Activated CD4-positive, alpha-beta T cell treated with anti-CD3 and anti-CD28 coated beads, Interleukin-2, amount 50 U/mL, for 24 hours (primary cell): Measurements from ENCODE around the gene TMEM131L.
"Not testable (repeated sequence)": the region's sequence is repeated elsewhere in the genome, so short reads cannot be mapped to it uniquely, and the experiment has no call there.

Source experiments
- DNase-seq, 2 donors: peaks; one replicate each; pipeline ENCODE4 v3.0.0-alpha.2; 2020; ENCODE audit warnings: low read depth in 1 of 2, low spot score in 1 of 2

Gene TMEM131L

DNA sequence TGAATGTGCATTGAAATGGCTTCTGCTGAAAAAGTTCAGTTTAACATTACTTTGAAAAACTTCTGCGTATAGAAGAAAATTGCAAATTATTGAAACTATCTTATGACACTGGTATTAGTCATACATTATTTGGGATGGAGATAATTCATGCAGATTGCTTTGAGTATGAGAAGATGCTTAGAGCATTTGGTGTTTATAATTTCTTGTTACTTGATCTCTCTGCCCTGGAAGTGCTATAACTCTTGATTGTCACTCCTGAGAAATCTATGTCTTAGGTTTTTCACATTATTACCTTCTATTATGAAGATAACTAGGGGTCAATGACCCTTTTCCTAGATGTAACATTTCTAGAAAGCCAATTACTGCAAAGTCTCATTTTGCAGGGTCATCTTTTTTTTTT lies 36.4 kb downstream of the TMEM131L start:
- DNase-seq: no peak

DNA sequence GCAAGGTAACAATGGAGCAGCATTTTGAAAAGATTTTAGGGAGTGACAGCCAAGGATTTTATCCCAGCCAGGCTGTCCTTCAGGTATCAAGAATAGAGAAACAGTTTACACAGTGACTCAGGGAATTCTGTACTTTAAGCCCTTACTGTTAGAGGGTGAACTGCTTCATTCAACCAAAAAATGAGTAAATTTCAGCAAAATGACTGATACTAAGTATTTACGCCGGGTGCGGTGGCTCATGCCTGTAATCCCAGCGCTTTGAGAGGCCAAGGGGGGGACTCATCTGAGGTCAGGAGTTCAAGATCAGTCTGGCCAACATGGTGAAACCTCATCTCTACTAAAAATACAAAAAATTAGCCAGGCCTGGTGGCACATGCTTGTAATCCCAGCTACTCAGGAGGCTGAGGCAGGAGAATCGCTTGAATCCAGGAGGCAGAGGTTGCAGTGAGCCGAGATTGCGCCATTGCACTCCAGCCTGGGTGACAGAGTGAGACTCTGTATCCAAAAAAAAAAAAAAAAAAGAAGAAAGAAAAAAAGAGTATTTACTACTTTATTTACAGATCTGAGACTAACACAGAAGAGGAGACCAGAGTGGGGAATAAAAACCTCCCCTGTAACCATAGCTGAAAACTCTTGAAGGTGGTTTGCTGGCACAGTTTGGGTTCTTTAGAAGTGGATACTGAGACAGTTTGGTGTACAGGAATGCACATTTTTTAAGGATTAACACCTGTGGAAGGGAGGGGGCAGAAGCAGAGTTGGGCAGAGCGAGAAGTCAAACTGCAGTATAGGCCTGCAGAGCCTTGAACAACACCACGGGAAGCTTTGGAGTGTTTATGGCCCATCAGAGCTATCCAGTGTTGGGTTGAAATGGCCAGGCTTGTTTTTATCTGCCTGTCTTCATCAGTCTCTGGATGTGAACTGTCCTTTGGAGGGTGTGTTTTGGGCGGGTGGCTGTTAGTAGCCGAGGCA lies 40.5 kb downstream of the TMEM131L start:
- DNase-seq: no peak

DNA sequence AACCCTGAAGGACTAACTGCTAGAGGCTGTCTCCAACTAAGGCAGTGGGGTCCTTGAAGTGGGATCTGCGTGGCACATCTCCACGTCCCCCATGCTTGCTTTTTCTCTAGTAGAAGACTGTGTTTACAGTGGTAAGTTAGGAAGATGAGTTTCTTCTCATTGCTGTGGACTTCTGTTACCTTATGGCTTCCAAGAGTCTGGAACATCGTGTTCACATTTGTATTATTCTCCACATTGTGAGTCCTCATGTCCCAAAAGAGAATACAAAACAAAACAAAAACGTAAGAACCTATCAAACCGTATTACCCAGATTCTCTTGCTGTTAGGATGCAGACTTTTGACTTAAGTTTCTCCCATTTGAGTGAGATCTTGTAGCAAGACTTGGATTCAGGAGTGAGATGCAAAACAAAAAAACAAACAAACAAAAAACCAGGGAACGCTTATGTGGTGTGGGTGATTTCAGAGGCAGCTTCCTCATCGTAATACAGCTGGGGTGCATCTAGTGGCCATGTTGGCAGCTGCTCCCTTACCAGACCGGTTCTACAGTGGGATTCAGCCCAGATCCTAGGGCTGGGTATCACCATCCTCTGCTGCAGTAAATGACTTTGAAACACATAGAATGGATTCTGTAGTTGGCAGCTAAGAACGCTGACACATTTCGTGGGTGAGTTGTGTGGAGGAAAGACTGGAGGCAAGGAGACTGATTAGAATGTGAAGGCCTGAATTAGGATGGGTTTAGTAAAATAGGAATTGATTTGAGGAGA lies 41.3 kb downstream of the TMEM131L start:
- no peak for DNase-seq

DNA sequence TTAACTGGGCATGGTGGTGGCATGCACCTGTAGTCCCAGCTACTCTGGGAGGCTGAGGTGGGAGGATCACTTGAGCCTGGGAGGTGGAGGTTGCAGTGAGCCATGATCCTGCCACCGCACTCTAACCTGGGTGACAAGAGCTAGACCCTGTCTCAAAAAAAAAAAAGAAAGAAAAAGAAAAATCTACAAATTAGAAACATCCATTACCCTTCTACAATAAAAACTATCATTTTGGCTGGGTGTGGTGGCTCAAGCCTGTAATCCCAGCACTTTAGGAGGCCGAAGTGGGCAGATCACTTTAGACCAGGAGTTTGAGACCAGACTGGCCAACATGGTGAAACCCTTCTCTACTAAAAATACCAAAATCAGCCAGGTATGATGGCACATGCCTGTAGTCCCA lies 43.1 kb downstream of the TMEM131L start:
- DNase-seq: not testable (repeated sequence)

DNA sequence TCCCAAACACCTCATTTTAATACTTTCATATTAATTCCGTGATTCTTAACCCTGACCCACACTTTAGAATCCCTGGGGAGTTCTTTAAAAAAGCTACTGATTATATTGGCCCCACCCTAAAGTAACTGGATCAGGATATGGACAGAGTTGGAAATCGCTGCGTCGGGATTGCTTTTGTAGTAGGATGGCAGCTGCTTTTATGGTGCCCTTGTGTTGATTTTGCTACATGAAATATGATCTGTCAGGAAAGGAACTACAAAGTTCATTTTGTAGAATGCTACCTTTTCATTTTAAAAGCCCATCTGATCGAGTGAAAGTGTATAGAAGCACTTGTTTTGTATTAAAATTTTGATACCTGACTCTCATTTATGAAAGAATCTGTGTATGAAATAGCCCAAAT lies 43.6 kb downstream of the TMEM131L start:
- DNase-seq: no peak

DNA sequence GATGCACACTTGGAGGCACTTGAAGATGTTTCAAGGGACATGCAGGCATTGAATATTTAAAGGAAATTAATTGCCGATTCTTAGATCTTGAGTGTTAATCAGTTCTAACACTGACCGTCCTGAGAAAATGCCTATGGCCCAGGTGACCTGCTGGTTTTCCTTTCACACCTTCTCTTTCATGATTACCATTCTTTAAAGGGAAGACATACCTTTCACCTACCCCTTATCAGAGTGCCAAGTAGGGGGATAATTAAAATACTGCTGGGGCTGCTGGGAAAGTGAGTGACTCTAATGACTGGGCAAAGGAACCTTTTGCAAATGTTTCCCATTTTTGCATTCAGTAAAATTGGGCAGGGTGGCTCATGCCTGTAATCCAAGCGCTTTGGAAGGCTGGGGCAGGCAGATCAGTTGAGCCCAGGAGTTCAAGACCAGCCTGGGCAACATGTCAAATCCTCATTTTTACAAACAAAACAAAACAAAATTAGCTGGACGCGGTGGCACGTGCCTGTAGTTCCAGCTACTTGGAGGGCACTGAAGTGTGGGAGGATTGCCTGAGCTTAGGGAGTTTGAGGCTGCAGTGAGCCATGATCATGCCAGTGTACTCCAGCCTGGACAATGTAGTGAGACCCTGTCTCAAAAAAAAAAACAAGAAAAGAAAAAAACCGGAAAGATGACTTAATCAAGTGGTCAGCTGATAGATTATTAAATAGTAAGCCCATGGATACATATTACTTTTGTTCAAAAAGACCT lies 44.3 kb downstream of the TMEM131L start:
- DNase-seq: no peak

DNA sequence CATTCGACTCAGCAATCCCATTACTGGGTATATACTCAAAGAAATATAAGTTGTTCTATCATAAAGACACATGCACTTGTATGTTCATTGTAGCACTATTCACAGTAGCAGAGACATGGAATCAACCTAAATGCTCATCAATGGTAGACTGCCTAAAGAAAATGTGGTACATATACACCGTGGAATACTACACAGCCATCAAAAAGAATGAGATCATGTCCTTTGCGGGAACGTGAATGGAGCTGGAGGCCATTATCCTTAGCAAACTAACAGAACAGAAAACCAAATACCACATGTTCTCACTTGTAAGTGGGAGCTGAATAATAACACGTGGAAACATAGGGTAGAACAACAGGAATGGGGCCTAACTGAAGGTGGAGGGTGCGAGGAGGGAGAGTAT lies 44.9 kb downstream of the TMEM131L start:
- DNase-seq: no peak

DNA sequence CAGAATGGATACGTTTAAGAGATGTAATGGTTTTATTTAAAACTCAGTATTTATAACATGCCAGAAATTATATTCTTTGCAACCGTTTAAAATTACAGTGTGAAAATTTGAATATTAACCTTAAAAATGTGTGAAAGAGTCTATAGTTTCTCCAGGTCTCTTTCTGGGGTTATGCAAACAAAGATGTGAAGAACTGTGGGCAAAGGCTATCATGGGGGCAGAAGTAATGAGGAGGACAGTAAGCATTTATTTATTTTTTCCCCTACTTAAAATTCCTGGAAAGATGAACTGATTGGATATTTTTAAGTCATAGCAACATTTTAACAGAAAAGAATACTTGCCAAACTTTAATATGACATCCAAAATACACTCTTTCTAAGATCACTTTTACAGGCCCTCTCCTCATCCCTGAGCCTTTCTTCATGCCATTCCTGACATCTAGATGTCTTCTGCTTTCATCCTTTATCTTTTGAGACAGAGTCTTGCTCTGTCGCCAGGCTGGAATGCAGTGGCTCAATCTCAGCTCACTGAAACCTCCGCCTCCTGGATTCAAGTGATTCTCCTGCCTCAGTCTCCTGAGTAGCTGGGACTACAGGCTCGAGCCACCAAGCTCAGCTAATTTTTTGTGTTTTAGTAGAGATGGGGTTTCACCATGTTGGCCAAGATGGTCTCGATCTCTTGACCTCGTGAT lies 46.1 kb downstream of the TMEM131L start:
- DNase-seq: no peak

DNA sequence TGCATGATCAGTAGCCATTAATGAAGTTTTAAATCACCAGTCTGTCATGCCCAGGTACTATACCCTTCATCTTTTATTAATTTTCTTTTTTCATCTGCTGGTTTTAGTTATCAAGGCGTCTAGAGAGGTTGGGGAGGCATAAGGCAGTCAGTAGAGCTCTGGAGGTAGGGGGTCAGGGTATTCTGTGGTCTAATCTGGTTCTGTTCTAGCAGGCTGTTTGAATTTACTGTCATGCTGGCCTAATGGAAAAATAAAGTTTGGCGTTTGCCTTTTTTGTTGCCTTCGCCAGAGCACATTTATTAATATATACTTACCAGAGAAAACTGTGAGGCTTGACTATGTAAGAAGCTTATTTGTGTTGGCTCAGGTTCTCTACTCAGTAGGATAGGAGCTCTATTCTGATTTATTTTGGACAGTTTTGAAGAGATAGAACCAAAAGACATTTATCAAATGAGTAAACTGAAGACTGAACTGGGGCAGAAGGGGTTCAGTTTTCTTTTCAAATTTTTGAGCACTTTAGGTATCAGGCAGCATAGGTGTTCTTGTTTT lies 46.9 kb downstream of the TMEM131L start:
- no peak for DNase-seq

DNA sequence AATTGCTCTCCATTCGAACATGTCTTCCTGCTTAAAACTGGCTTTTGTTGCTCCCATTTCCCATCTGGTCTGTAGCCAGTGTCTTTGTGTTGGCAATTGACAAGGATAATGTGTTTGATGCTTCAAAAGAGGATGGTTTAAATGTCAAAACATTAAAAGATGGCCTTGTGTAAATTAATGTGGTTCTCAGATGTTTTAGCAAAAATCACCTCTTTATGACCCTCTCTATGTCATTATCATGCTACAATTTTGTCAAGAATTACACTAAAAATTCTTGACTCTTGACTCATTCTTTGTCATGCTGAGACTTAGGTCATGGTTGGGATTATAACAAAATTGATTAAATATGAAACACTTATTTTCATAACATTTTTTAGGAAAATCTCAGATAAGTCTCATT lies 47.4 kb downstream of the TMEM131L start:
- DNase-seq: no peak

DNA sequence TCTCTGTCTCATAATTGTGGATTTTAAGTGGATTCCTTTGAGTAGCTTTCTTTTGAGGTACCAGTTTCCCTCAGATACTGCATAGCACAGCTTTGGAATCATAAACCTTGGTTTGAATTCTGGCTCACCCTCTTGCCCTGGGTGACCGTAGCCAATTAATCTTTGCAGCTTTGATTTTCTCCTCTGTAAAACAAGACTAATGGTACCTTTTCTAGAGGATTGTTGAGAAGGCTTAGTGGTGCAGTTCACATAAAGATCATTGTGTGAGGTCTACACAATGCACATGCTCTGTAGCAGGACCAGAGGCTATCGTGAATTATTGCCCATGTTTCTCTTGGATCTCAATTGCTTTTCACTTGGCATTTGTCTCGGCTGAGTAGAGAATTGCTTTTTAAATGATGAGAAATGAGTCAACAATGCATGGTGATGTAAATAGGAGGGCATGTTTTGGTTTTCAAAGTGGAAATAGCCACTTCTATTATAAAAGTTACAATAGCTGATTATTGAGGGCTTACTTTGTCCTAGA lies 47.9 kb downstream of the TMEM131L start:
- DNase-seq: no peak

DNA sequence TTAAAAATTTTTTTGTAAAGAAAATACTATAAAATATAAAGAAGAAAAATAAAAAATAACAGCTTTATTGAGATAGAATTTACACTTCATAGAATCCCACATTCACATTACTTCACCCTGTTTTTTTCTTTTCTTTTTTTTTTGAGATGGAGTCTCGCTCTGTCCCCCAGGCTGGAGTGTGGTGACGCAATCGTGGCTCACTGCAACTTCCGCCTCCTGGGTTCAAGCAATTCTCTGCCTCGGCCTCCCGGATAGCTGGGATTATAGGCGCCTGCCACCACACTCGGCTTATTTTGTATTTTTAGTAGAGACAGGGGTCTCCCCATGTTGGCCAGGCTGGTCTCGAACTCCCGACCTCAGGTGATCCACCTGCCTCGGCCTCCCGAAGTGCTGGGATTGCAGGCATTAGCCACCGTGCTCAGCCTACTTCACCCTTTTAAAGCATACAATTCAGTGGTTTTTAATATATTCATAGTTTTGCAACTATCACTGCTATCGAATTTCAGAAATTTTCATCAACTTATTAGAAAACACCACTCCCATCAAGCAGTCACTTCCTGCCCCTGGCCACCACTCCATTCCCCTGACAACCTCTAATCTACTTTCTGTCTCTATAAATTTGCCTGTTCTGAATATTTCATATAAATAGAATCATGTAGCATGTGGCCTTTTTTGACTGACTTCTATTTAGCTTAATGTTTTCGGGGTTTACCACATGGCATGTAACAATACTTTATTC lies 48.7 kb downstream of the TMEM131L start:
- DNase-seq: no peak

DNA sequence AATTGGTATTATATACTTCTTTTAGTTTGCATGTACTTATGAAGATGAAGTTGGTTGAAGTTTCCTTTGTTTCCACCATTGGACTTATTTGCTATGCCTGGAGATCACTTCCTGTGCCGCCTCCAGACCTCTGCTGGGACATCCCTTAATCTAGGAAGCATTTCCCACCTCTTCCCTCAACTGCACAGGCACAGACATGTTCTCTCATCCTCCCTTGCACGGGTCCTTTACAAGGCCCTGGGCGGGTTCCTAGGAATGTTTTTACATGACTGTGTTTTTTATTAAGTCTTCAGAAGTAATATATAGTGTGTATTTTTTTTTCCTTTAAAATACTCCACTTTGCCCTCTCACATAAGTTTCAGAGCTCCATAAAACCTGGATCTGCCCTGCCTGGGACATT lies 51.0 kb downstream of the TMEM131L start:
- DNase-seq: no peak

DNA sequence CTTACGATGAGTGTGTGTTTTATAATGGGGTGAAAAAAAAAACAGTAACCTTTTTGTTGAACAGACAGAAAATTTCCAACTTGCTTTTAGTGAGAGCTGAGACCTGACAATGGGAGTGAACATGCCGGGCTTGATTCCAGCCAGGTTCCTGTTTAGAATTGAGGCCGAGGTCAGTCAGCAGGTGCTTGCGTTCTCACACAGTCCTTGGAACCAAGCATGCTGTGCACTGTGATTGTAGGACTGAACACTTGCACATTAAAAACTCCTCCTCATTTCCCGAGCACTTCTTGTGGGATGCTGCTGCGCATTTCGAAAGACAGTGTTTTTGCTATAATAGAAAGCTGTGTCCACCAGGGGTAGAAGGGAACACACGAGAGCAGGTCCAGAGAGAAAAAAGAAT lies 51.8 kb downstream of the TMEM131L start:
- no peak for DNase-seq

DNA sequence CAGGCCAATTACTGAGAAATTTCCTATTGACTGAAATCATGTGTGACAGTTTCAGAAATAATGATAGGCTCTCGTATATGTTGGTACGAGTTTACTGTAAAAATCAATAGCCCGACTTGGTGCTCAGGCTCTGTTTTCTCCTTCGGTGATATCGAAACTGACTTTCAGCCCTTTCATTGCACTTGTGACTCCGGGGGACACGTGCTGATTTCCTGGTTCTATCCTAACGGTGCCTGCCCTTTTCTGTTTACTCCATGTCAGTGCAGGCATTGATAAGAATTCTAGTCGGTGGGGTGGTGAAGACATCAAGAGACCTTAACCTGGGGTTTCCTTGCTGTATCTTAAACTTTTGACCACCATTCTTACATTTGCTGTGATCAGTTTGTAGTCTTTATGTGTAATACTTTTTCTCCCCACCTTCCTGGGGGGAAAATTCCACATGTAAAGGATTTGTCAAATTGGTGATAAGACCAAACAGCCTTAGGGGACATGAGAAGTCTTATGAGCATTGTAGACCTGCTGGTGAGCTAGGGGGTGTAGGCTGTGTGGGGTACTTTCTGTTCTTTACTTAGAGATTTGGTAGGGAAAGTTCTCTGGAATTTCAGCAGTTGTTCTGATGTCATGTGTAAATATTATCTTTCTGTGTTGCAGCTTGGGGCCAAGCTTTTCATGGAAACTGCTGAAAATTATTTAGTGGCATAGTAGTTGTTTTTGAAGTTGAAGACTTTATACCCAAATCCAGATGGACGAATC lies 52.7 kb downstream of the TMEM131L start:
- no peak for DNase-seq

DNA sequence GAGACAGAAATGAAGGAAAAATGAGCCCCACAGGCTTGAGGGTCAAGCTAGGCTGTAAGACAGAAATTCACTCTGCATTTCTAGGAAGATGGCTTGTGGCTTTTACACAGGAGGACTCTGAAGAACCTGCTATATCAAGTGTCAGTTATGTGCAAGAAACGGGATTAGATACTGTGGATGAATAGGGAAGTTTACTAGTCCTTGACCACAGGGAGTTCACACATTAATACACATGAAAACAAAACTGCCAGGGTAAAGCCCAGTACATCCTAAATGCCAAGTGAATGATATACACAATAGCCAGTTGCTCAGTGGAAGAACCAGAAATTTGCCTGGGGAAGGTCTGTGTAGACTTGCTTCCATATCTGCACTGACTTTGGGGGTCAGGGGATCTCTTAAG lies 53.5 kb downstream of the TMEM131L start:
- DNase-seq: no peak

DNA sequence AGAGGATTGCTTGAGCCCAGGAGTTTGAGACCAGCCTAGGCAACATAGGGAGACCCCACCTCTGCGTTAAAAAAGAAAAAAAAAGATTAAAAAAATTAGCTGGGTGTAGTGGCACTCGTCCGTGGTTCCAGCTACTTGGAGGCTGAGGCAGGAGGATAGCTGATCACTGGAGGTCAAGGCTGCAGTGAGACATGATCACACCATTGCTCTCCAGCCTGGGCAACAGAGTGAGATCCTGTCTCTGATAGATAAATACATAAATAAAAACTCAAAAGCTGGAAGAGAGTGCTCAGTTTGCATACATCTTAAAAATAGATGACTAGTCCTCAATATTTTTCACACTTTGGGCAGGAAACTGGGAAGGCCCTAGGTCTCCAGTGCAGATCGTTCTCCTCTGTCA lies 54.1 kb downstream of the TMEM131L start:
- DNase-seq: no peak

DNA sequence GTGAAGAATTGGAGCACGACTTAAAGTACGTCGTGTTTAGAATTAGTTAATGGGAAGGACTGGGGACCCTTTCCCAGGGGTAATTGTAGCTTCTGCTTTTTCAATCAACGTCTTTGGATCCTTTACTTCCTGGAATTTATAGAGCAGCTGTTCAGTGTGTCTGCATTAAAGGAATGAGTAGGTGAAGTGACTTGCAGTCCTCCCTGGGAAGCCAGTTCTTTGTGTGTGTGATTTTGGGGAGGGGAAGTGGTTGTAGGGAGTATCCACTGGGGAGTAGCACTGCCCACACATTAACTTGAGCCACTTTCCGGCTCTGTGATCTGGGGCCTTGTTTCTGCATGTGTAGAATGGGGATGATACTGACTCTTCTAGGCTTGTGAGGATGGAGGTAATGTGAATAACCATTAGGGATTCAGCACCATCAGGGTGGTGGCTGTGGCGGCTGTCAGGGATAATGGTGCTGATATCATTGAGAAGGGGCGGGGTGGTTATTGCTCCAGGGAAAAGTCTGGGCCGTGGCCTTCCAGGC lies 54.7 kb downstream of the TMEM131L start:
- no peak for DNase-seq

DNA sequence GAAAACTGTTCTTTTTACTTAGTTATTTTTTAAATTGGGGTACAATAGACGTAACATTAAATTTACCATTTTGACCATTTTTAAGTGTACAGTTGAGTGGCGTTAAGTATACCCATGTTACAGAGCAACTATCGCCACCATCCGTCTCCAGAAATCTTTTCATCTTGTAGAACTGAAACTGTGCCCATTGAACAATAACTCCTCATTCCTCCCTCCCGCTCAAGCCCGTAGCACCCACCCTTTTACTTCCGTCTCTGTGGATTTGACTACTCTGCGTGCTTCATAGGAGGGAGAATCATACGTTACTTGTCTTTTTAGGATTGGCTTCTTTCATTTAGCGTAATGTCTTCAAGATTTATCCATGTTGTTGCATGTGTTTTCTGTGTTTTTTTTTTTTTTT lies 55.3 kb downstream of the TMEM131L start:
- no peak for DNase-seq
